A673 (cell line): Measurements from ENCODE around the gene ATG9A. TPM values are rescaled to one million over a fixed set of nuclear protein-coding genes. Genes with fewer than 3 reads are reported as not detected.

Experiments
- Bru-seq: library from RNA; stranded (reverse); fragments of 400-500 nt; gene quantifications from one replicate; lab custom pipeline; 2021; lab: Mats Ljungman, UMichigan
- BruChase-seq, 2 experiments: library from RNA; stranded (reverse); fragments of 400-500 nt; gene quantifications; one replicate each; lab custom pipeline; 2021; lab: Mats Ljungman, UMichigan
- BruUV-seq: library from RNA; stranded (reverse); fragments of 400-500 nt; replicated peaks from 2 replicates; lab custom pipeline; 2021; lab: Mats Ljungman, UMichigan
- CTCF ChIA-PET: fragments of 300-600 bp; sonication (Branson Sonifier 250); formaldehyde crosslinking; loops from one replicate; lab custom pipeline; 2022; ENCODE audit warnings: antibody characterized with exemption; lab: Charles Lee
- POLR2A ChIA-PET: fragments of 300-600 bp; sonication (Branson Sonifier 250); formaldehyde crosslinking; loops from one replicate; lab custom pipeline; 2022; ENCODE audit warnings: antibody characterized with exemption; ENCODE audit not compliant: low non-redundant PET; lab: Charles Lee
- DNase-seq: peaks from one replicate; pipeline ENCODE4 v3.0.0-alpha.2; 2015; ENCODE audit warnings: low spot score
- H3K27ac ChIP-seq: fragments of 200-600 bp; sonication (generic); 2 replicates; pipeline ENCODE4 v1.5.1; 2016; ENCODE audit warnings: mixed run types, low read depth, mild to moderate bottlenecking, mixed read lengths, antibody characterized with exemption, low read length; ENCODE audit not compliant: poor library complexity, severe bottlenecking
- H3K27me3 ChIP-seq: fragments of 200-600 bp; sonication (generic); replicated peaks from 2 replicates; pipeline ENCODE4 v1.6.1; 2017; ENCODE audit warnings: mixed run types, low read depth, mild to moderate bottlenecking, mixed read lengths, antibody characterized with exemption, low read length; ENCODE audit not compliant: insufficient read depth, poor library complexity
- H3K36me3 ChIP-seq: fragments of 200-600 bp; sonication (generic); 2 replicates; pipeline ENCODE4 v1.6.1; 2016; ENCODE audit warnings: mixed run types, mild to moderate bottlenecking, mixed read lengths, antibody characterized with exemption, low read length; ENCODE audit not compliant: insufficient read depth, poor library complexity, severe bottlenecking
- H3K4me1 ChIP-seq: fragments of 200-600 bp; sonication (generic); 2 replicates; pipeline ENCODE4 v1.6.1; 2017; ENCODE audit warnings: mixed run types, mild to moderate bottlenecking, mixed read lengths, antibody characterized with exemption, low read length; ENCODE audit not compliant: insufficient read depth, poor library complexity, severe bottlenecking
- H3K4me3 ChIP-seq: fragments of 200-600 bp; sonication (generic); 2 replicates; pipeline ENCODE4 v1.5.1; 2016; ENCODE audit warnings: low read depth, mixed run types, mild to moderate bottlenecking, mixed read lengths, low read length; ENCODE audit not compliant: poor library complexity, severe bottlenecking
- H3K9me3 ChIP-seq: fragments of 200-600 bp; sonication (generic); 2 replicates; pipeline ENCODE4 v1.6.1; 2016; ENCODE audit warnings: mixed run types, low read depth, mild to moderate bottlenecking, mixed read lengths, antibody characterized with exemption, low read length; ENCODE audit not compliant: poor library complexity, severe bottlenecking
- CTCF ChIP-seq: fragments of 300-800, 200-600 bp; sonication (generic); conservative IDR thresholded peaks from 2 replicates; pipeline ENCODE4 v1.5.1; 2017; ENCODE audit warnings: low read depth, mild to moderate bottlenecking, antibody characterized with exemption, low read length, moderate library complexity, mixed read lengths
- EZH2 ChIP-seq: fragments of 200-600 bp; sonication (generic); IDR thresholded peaks from 2 replicates; pipeline ENCODE4 v1.6.1; 2017; ENCODE audit warnings: borderline replicate concordance, low read depth, mild to moderate bottlenecking, mixed read lengths, antibody characterized with exemption, low read length; ENCODE audit not compliant: poor library complexity, severe bottlenecking
- intact Hi-C: fragments of 100-400 bp; cut with micrococcal nuclease; formaldehyde crosslinking; loops from one replicate; pipeline ENCODE4 v1.10.0; 2022; ENCODE audit not compliant: unreplicated experiment
- long read RNA-seq: library from polyadenylated mRNA; stranded (forward); transcript quantifications from one replicate; pipeline ENCODE4 v2.0.0, GENCODE V29; 2022
- total RNA-seq: library from RNA; stranded (reverse); gene quantifications from 2 replicates; pipeline ENCODE4 v1.2.3, GENCODE V29; 2021

ATG9A gene
- 50.0 and 55.6 TPM in 2 replicates for total RNA-seq
- Bru-seq, nascent RNA, result percentile 57 among the genes with signal in this experiment
- percentile 73 among the genes with signal in this experiment for BruChase-seq, experiment 1, labeled RNA remaining after a 2-hour chase
- percentile 84 among the genes with signal in this experiment for BruChase-seq, experiment 2, labeled RNA remaining after a 6-hour chase
- long read RNA-seq, full-length matches to known transcripts, result 71 of 167 reads
- long read RNA-seq, partial matches to known transcripts, result 32 of 167 reads
- long read RNA-seq, other reads (novel, unspliced or antisense), result 64 of 167 reads

- Histone ChIP-seq H3K27ac (peak within 1 kb of the TSS; percentile 89), H3K36me3 (peaks cover 40% of the 10 kb centered on the region), H3K4me3 (peak within 1 kb of the TSS; percentile 71), H3K4me1 (peaks cover 6% of the 10 kb centered on the region), H3K27me3 (no peaks in the 10 kb centered on the region), H3K9me3 (no peaks in the 10 kb centered on the region)
- POLR2A ChIA-PET, result interaction anchor here (0.6 kb wide), 1 partner anchor 21 kb away, joined by 4 read pairs; no protein-coding TSS in a partner anchor
- BruUV-seq, result no TSS peak
- TF ChIP-seq EZH2 (no peak), CTCF (no peak)
- intact Hi-C loops, result no loop called here
- DNase-seq, result peak; percentile 100
- CTCF ChIA-PET, result no interaction called here
Observed at GRCh38 chr2:219229305-219230058, at the start of gene ATG9A, which contains the start of gene ANKZF1. TSS of gene ATG9A (minus strand) at chr2:219229636. CDS start at chr2:219228024, 1,612 bp downstream. TSS of gene ANKZF1 (plus strand) at chr2:219229806. CDS start at chr2:219230258, 452 bp downstream.

GRCh38 chr2:219278655-219279150, 49.3 kb upstream of the ATG9A start:
- Histone ChIP-seq H3K9me3 (no peaks in the 10 kb centered on the region), H3K36me3 (no peaks in the 10 kb centered on the region), H3K4me3 (peak overlapping the region; percentile 58), H3K4me1 (peaks cover 20% of the 10 kb centered on the region), H3K27ac (peak overlapping the region; percentile 90), H3K27me3 (no peaks in the 10 kb centered on the region)
- CTCF ChIA-PET, result interaction anchor here (1.2 to 3.4 kb wide), 2 partner anchors 16 to 26 kb away, joined by 10 to 22 read pairs; partner anchors contain the start of gene TUBA4B
- BruUV-seq, result no TSS peak
- no peak for TF ChIP-seq CTCF
- TF ChIP-seq EZH2, result no peak
- intact Hi-C loops, result loop anchor here (5.0 kb wide), 1 partner anchor 116 kb away; the partner anchor contains the start of gene NHEJ1
- POLR2A ChIA-PET, result interaction anchor here (0.6 kb wide), 2 partner anchors 88 to 108 kb away, joined by 3 read pairs; no protein-coding TSS in a partner anchor
- DNase-seq, result no peak
